Panc1 (cell line): ENCODE results near the gene C2orf66.

Experiments
- CTCF ChIP-seq: fragments of 450-650 bp; IDR thresholded peaks from 2 replicates; pipeline ENCODE4 v1.5.1; 2017; ENCODE audit warnings: mild to moderate bottlenecking
- POLR2AphosphoS5 ChIP-seq: IDR thresholded peaks from 2 replicates; pipeline ENCODE4 v1.6.1; 2012; ENCODE audit warnings: mild to moderate bottlenecking, low read depth, low read length, moderate library complexity
- TCF7L2 ChIP-seq: IDR thresholded peaks from 2 replicates; pipeline ENCODE4 v1.6.1; 2011; ENCODE audit warnings: mild to moderate bottlenecking, low read depth, low read length, inconsistent platforms

- TF ChIP-seq CTCF, result no peak
- TF ChIP-seq TCF7L2, result no peak
- TF ChIP-seq POLR2AphosphoS5, result no peak
Observed at GRCh38 chr2:196801674-196802261, 7.4 kb downstream of the C2orf66 start.
